Smooth muscle cell (in vitro differentiated cells): ENCODE measurements around the gene COL4A5. TPM values are rescaled to one million over a fixed set of nuclear protein-coding genes. Genes with fewer than 3 reads are reported as not detected.

ENCODE experiments used
- DNase-seq: peaks from one replicate; lab custom pipeline; 2025; ENCODE audit not compliant: unreplicated experiment; lab: John Stamatoyannopoulos, UW
- H2AFZ ChIP-seq: fragments of 200-600 bp; sonication (generic); 2 replicates; pipeline ENCODE4 v1.6.0; 2016; ENCODE audit warnings: antibody characterized with exemption, low read depth, mild to moderate bottlenecking
- H3F3A ChIP-seq: fragments of 200-600 bp; sonication (generic); 2 replicates; pipeline ENCODE4 v1.6.0; 2017; ENCODE audit warnings: antibody characterized with exemption, low read depth
- H3K27ac ChIP-seq: fragments of 200-600 bp; sonication (generic); 2 replicates; pipeline ENCODE4 v1.5.1; 2016; ENCODE audit warnings: low read depth, mild to moderate bottlenecking
- H3K27me3 ChIP-seq: fragments of 200-600 bp; sonication (generic); 2 replicates; pipeline ENCODE4 v1.6.1; 2016; ENCODE audit warnings: low read depth, mild to moderate bottlenecking
- H3K36me3 ChIP-seq: fragments of 200-600 bp; sonication (generic); 2 replicates; pipeline ENCODE4 v1.5.1; 2016; ENCODE audit warnings: low read depth
- H3K4me1 ChIP-seq: fragments of 200-600 bp; sonication (generic); 2 replicates; pipeline ENCODE4 v1.5.1; 2016; ENCODE audit warnings: low read depth
- H3K4me2 ChIP-seq: fragments of 200-600 bp; sonication (generic); 2 replicates; pipeline ENCODE4 v1.6.0; 2016; ENCODE audit warnings: mild to moderate bottlenecking
- H3K4me3 ChIP-seq: fragments of 200-600 bp; sonication (generic); 2 replicates; pipeline ENCODE4 v1.5.1; 2016; ENCODE audit warnings: mild to moderate bottlenecking
- H3K79me2 ChIP-seq: fragments of 200-600 bp; sonication (generic); 2 replicates; pipeline ENCODE4 v1.6.0; 2016; ENCODE audit warnings: low read depth, mild to moderate bottlenecking
- H3K9ac ChIP-seq: fragments of 200-600 bp; sonication (generic); 2 replicates; pipeline ENCODE4 v1.6.0; 2016; ENCODE audit warnings: low read depth
- H3K9me3 ChIP-seq: fragments of 200-600 bp; sonication (generic); replicated peaks from 2 replicates; pipeline ENCODE4 v1.5.1; 2016; ENCODE audit warnings: low read depth
- H4K20me1 ChIP-seq: fragments of 200-600 bp; sonication (generic); 2 replicates; pipeline ENCODE4 v1.6.0; 2016; ENCODE audit warnings: low read depth
- WGBS: methylation state at CpG from one replicate; pipeline ENCODE4 v1.1.7; 2016; ENCODE audit warnings: low lambda C conversion rate; 5-methylcytosine and 5-hydroxymethylcytosine counted together
- polyA plus RNA-seq: library from polyadenylated mRNA; unstranded; fragments of >200 nt; fragmentation: Nextera tagmentation; extraction: Ambion mirVana; gene quantifications from 2 replicates; pipeline ENCODE4 v1.2.1, GENCODE V29; 2016
- total RNA-seq: library from RNA; depleted of rRNA; stranded (reverse); fragments of >200 nt; gene quantifications from 2 replicates; pipeline ENCODE4 v1.2.3, GENCODE V29; 2014
- TF ChIP-seq, protein P1 (sequence below): fragments of 200-600 bp; sonication (generic); IDR thresholded peaks from 2 replicates; pipeline ENCODE4 v1.5.1; 2017; ENCODE audit warnings: borderline replicate concordance, mild to moderate bottlenecking, antibody characterized with exemption; ENCODE audit not compliant: insufficient read depth, poor library complexity, severe bottlenecking

Gene COL4A5
- total and polyA plus RNA-seq, 2 experiments from 2014 or later = 42.3 to 101 TPM

DNA sequence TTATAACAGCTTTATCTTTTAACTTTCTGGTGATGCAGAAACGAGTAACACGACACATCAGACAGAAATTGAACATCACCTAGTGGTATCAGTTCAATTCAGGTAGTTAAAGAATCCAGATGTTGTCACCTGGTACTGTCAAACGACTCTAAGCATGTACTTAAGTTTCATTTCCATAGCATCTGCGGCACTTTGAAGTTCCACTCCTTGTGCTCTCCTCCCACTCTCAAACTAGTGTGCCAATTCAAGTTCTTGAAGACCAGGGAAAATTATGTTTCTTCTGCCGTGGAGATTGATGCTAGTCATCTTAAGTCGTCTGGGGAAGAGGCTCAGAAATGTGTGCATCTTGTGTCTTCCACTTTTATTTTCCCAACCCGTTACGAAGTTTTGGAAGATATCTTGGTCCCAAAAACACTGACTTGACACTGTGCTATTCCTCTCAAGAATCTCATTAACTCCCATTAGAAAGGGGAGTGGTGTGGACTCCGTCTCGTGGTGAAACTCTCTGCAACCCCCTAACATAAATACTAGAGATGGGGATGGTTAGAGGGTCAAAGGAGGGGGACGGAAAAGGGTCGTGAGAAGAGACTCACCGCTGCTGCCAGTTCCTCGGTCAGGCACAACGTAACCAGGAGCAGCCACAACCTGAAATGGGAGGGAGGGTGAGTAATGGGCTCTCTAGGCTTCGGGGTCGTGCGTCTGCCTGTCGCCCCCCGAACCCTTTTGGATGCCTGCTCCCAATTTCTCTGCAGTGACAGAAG is 2.1 kb upstream of the COL4A5 start:
- H3K9ac ChIP-seq = peak overlapping the region; percentile 8
- no peak overlapping the region for H3K27ac ChIP-seq

DNA sequence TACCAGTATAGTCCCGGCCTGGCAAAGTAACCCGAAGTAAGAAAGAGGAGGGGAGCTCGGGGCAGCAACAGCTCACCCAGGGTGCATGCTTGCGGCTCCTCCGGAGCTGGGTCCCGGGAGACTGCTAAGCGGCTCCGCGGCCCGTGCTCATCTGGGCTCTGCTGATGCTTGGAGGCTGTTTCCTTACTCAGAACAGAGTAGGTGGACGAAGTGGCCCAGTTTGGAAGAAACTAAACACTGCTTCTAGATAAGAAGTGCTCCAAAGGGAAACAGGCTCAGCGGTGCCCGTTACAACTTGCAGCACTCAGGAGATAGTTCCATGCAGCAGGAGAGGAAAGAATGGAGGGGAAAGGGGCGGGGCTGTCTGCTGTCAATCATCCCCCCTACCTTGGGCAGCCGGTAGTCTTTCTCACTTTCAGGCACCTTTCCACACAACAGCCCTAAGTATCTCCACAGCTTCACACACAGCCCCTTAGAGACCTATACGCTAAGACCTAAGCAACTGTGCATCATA is 1.5 kb upstream of the COL4A5 start, which contains the start of gene COL4A6:
Gene COL4A6 (minus strand): TSS at position 313 of the 514 bp plus-strand sequence. CDS start 226 bp downstream, at position 87.
- H3K36me3 ChIP-seq = no peaks in the 10 kb centered on the region
- H3F3A ChIP-seq = no peaks in the 10 kb centered on the region
- no peak within 1 kb of the TSS for H3K27ac ChIP-seq
- H3K4me3 ChIP-seq = peak within 1 kb of the TSS; percentile 73
- no peaks in the 10 kb centered on the region for H4K20me1 ChIP-seq
- peak within 1 kb of the TSS; percentile 85 for H3K4me2 ChIP-seq
- peak within 1 kb of the TSS; percentile 8 for H3K9ac ChIP-seq
- TF ChIP-seq, protein P1, sequence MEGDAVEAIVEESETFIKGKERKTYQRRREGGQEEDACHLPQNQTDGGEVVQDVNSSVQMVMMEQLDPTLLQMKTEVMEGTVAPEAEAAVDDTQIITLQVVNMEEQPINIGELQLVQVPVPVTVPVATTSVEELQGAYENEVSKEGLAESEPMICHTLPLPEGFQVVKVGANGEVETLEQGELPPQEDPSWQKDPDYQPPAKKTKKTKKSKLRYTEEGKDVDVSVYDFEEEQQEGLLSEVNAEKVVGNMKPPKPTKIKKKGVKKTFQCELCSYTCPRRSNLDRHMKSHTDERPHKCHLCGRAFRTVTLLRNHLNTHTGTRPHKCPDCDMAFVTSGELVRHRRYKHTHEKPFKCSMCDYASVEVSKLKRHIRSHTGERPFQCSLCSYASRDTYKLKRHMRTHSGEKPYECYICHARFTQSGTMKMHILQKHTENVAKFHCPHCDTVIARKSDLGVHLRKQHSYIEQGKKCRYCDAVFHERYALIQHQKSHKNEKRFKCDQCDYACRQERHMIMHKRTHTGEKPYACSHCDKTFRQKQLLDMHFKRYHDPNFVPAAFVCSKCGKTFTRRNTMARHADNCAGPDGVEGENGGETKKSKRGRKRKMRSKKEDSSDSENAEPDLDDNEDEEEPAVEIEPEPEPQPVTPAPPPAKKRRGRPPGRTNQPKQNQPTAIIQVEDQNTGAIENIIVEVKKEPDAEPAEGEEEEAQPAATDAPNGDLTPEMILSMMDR = no peak
- 28% methylated on average over 16 of the region's 16 CpGs for WGBS
- no peaks in the 10 kb centered on the region for H3K27me3 ChIP-seq
- H3K4me1 ChIP-seq = peaks cover 22% of the 10 kb centered on the region
- peak within 1 kb of the TSS; percentile 87 for H2AFZ ChIP-seq
- H3K79me2 ChIP-seq = peaks cover 50% of the 10 kb centered on the region
- H3K9me3 ChIP-seq = no peaks in the 10 kb centered on the region
- DNase-seq = peak; percentile 8

More for the DNA sequence above, 2.1 kb upstream of the COL4A5 start:
- H3K9me3 ChIP-seq = no peaks in the 10 kb centered on the region
- no peaks in the 10 kb centered on the region for H3K27me3 ChIP-seq
- peaks cover 43% of the 10 kb centered on the region for H3K79me2 ChIP-seq
- H3F3A ChIP-seq = no peaks in the 10 kb centered on the region
- H2AFZ ChIP-seq = peak overlapping the region; percentile 87
- peaks cover 21% of the 10 kb centered on the region for H3K4me1 ChIP-seq
- peak overlapping the region; percentile 85 for H3K4me2 ChIP-seq
- peak overlapping the region; percentile 73 for H3K4me3 ChIP-seq
- TF ChIP-seq, protein P1 = no peak
- no peak for DNase-seq
- WGBS = 40% methylated on average over 20 of the region's 20 CpGs
- no peaks in the 10 kb centered on the region for H3K36me3 ChIP-seq
- no peaks in the 10 kb centered on the region for H4K20me1 ChIP-seq

DNA sequence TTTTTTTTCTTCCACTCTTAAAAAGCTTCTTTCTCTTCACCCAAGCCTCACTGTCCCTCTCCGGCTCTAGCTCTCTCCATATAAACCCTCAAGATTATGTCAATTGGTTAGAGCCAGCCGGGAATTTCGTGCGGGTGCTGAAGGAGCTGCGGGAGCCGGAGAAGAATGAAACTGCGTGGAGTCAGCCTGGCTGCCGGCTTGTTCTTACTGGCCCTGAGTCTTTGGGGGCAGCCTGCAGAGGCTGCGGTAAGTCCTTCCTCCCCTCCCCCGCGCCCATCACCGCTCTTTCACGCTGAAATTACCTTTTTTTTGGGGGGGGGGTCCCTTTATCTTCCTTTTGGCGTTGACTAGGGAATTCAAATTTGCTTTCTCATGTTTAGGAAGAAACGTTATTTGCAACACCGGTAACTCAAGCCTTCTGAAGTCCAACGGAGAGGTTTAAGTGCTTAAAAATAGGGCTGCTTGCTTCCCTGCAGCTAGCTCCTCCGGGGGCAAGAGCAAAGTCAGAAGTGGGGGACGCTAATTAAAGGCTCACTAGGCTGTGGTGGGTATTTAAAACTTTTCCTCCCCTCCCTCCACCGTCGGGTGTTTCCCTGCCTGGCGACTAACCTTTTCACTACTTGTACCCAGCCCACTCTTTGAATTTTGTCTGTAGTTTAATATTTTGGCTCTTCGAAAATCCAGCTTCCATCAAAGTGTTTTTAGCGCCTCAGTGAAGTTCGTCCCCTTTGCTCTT is 491 bp downstream of the COL4A5 start:
- Histone ChIP-seq H3K9ac (peak overlapping the region; percentile 83), H2AFZ (peak overlapping the region; percentile 95)

More for the DNA sequence above, 491 bp downstream of the COL4A5 start:
- H3K27me3 ChIP-seq = no peaks in the 10 kb centered on the region
- WGBS = 38% methylated on average over 25 of the region's 25 CpGs
- peaks cover 69% of the 10 kb centered on the region for H3K79me2 ChIP-seq
- no peaks in the 10 kb centered on the region for H4K20me1 ChIP-seq
- no peaks in the 10 kb centered on the region for H3K9me3 ChIP-seq
- H3K36me3 ChIP-seq = no peaks in the 10 kb centered on the region
- H3K4me1 ChIP-seq = peaks cover 25% of the 10 kb centered on the region
- H3F3A ChIP-seq = no peaks in the 10 kb centered on the region
- peak overlapping the region; percentile 84 for H3K27ac ChIP-seq
- H3K4me3 ChIP-seq = peak overlapping the region; percentile 73
- TF ChIP-seq, protein P1 = no peak
- peak overlapping the region; percentile 85 for H3K4me2 ChIP-seq
- DNase-seq = peak; percentile 1
